Measurements from ENCODE around the gene ZNF175.

DNA sequence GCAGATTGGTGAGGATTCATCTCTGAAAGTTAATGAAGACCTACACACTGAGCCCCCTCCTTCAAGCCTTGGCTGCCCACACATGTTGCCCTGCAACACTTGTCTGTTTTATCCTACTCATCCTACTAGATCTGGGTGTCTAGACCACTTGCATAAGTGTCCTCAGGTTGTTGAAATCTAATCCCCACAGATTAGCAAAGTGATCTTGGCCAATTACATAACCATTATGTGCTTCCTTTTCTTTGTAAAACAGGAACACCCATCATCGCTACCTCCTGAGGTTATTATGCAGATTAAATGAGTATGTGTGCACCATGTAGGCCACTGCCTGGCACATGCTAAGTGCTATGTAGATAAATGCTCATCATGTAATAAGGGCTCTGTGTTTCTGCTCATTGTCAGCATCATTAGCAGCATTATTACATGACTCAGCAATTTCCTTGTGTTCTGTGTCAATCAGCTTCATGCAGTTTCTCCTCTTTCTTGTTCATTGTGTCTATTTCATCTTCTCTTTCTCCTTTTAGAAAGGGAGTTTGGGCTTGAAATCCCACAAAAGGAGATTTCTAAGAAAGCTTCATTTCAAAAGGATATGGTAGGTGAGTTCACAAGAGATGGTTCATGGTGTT is 15.1 kb downstream of the ZNF175 start:
- TF ChIP-seq POLR2A (IDR thresholded peaks at IDR 0.05): no peak
- TF ChIP-seq, protein P1, sequence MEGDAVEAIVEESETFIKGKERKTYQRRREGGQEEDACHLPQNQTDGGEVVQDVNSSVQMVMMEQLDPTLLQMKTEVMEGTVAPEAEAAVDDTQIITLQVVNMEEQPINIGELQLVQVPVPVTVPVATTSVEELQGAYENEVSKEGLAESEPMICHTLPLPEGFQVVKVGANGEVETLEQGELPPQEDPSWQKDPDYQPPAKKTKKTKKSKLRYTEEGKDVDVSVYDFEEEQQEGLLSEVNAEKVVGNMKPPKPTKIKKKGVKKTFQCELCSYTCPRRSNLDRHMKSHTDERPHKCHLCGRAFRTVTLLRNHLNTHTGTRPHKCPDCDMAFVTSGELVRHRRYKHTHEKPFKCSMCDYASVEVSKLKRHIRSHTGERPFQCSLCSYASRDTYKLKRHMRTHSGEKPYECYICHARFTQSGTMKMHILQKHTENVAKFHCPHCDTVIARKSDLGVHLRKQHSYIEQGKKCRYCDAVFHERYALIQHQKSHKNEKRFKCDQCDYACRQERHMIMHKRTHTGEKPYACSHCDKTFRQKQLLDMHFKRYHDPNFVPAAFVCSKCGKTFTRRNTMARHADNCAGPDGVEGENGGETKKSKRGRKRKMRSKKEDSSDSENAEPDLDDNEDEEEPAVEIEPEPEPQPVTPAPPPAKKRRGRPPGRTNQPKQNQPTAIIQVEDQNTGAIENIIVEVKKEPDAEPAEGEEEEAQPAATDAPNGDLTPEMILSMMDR (IDR thresholded peaks at IDR 0.05 in 4 of 5, conservative IDR thresholded peaks at IDR 0.05 in 1 of 5): no peak

All from gastrocnemius medialis (tissue), 4 donors.